GM12878 (cell line): ENCODE results near the gene FIG4. TPM values are rescaled to one million over a fixed set of nuclear protein-coding genes. Genes with fewer than 3 reads are reported as not detected.
A peak's percentile ranks its signal among the peaks of the same experiment; 100 is the strongest.

Experiments
- ATF2 ChIP-seq: IDR thresholded peaks from 2 replicates; pipeline ENCODE4 v1.6.1; 2012; ENCODE audit warnings: low read length, inconsistent platforms
- ATF3 ChIP-seq: IDR thresholded peaks from 2 replicates; pipeline ENCODE4 v1.6.1; 2011; ENCODE audit warnings: low read depth, mild to moderate bottlenecking, low read length, moderate library complexity, borderline replicate concordance; ENCODE audit errors: extremely low read depth
- BACH1 ChIP-seq: fragments of 450-650 bp; IDR thresholded peaks from 2 replicates; pipeline ENCODE4 v1.6.1; 2017; ENCODE audit warnings: mild to moderate bottlenecking, borderline replicate concordance
- BMI1 ChIP-seq: fragments of 450-650 bp; IDR thresholded peaks from 2 replicates; pipeline ENCODE4 v1.6.1; 2016; ENCODE audit warnings: mild to moderate bottlenecking, moderate library complexity, borderline replicate concordance
- E2F8 ChIP-seq: fragments of 450-650 bp; IDR thresholded peaks from 2 replicates; pipeline ENCODE4 v1.6.1; 2018; ENCODE audit warnings: mild to moderate bottlenecking, low read depth, moderate library complexity; ENCODE audit not compliant: partially characterized antibody
- EED ChIP-seq: sonication (generic); IDR thresholded peaks from 2 replicates; pipeline ENCODE4 v1.6.1; 2016; ENCODE audit warnings: antibody characterized with exemption, low read depth
- GATAD2B ChIP-seq: fragments of 450-650 bp; conservative IDR thresholded peaks from 2 replicates; pipeline ENCODE4 v1.6.1; 2017; ENCODE audit warnings: low read depth, mild to moderate bottlenecking, moderate library complexity
- IRF4 ChIP-seq: IDR thresholded peaks from 2 replicates; pipeline ENCODE4 v1.6.1; 2011; ENCODE audit warnings: low read depth, low read length
- MYC ChIP-seq: IDR thresholded peaks from 2 replicates; pipeline ENCODE4 v1.6.1; 2011; ENCODE audit warnings: mild to moderate bottlenecking, low read length, moderate library complexity, inconsistent platforms; ENCODE audit not compliant: insufficient read depth, insufficient replicate concordance, insufficient read length, severe bottlenecking
- NFYA ChIP-seq: IDR thresholded peaks from 2 replicates; pipeline ENCODE4 v1.6.1; 2011; ENCODE audit warnings: low read depth, mild to moderate bottlenecking, low read length, improper control_type of control experiment, borderline replicate concordance
- RELA ChIP-seq: fragments of 450-650 bp; IDR thresholded peaks from 2 replicates; pipeline ENCODE4 v1.8.0; 2014; ENCODE audit warnings: borderline replicate concordance; ENCODE audit not compliant: partially characterized antibody
- REST ChIP-seq: IDR thresholded peaks from 2 replicates; pipeline ENCODE4 v1.6.1; 2012; ENCODE audit warnings: mild to moderate bottlenecking, low read depth, low read length
- RFX5 ChIP-seq: IDR thresholded peaks from 2 replicates; pipeline ENCODE4 v1.6.1; 2011; ENCODE audit warnings: low read depth, low read length, improper control_type of control experiment
- SUZ12 ChIP-seq: fragments of 200-600 bp; sonication (generic); IDR thresholded peaks from one replicate; pipeline ENCODE4 v1.6.1; 2018; ENCODE audit warnings: antibody characterized with exemption, mild to moderate bottlenecking; ENCODE audit not compliant: unreplicated experiment
- USF2 ChIP-seq: IDR thresholded peaks from 2 replicates; pipeline ENCODE4 v1.6.1; 2011; ENCODE audit warnings: low read depth, low read length, improper control_type of control experiment, borderline replicate concordance
- ZNF207 ChIP-seq: fragments of 450-650 bp; IDR thresholded peaks from 2 replicates; pipeline ENCODE4 v1.6.1; 2014; ENCODE audit warnings: antibody characterized with exemption, mild to moderate bottlenecking, borderline replicate concordance
- ZNF24 ChIP-seq: fragments of 450-650 bp; IDR thresholded peaks from 2 replicates; pipeline ENCODE4 v1.6.1; 2017; ENCODE audit warnings: antibody characterized with exemption, mild to moderate bottlenecking
- polyA plus RNA-seq, 11 experiments: library from polyadenylated mRNA; depleted of rRNA in 4 of 11; unstranded in 6 of 11; stranded (reverse) in 5 of 11; fragments of >200 nt; fragmentation: Nextera tagmentation in 4 of 11; fragmentation: Illumina TruSeq in 1 of 11; extraction: Ambion mirVana in 4 of 11; extraction: Trizol in 1 of 11; gene quantifications; 1 replicate in 1 of 11; 2 replicates in 10 of 11; pipeline versions ENCODE4 v1.2.1 to v1.2.3, GENCODE V29; 2011 to 2016; ENCODE audit warnings: inconsistent platforms in 2 of 11, missing spikeins in 2 of 11, low read depth in 1 of 11
- total RNA-seq, 4 experiments: library from RNA; depleted of rRNA in 3 of 4; stranded (reverse); fragments of >200 nt in 3 of 4; fragmentation: Illumina TruSeq in 1 of 4; extraction: Trizol in 1 of 4; gene quantifications; 2 replicates each; pipeline versions ENCODE4 v1.2.1 to v1.2.3, GENCODE V29; 2013 to 2021
- TF ChIP-seq, protein P1 (sequence below): fragments of 450-650 bp; formaldehyde crosslinking; IDR thresholded peaks from 2 replicates; pipeline ENCODE4 v1.4.0; 2022; ENCODE audit warnings: mild to moderate bottlenecking, moderate library complexity

The FIG4 gene
- total and polyA plus RNA-seq, 10 of the 15 experiments (the other 5 are each of a cell fraction or from before 2014, with no cell fraction given), result 3.8 to 23.2 (median 11.8) TPM

DNA sequence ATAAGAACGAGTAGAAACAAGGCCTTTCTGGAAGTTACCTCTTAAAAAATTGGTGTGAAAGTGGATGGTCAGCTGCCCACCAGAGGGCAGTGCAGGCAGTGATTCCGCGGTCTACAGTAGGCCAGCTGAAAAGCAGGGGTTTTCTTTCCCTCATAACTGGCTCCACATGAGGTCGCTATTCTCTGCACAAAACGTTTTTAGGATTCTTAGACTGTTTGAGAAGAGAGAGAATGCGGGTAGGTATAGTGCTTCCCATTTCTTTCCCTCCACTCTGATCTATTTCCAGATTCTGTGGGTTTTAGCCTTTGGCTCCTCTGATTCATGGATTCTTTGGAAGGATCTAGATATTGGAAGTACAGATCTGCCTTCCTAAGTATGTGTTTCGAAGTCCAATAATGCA lies 14.2 kb downstream of the FIG4 start (continued):
- TF ChIP-seq ATF3 (no peak), NFYA (no peak), BACH1 (no peak), RELA (no peak), E2F8 (no peak), IRF4 (no peak), REST (no peak), ATF2 (no peak), BMI1 (no peak), USF2 (no peak), ZNF24 (no peak), EED (0 out of 2 replicates have a peak, but pooled peaks have one; percentile 16), SUZ12 (no peak), ZNF207 (no peak), RFX5 (no peak), GATAD2B (no peak), MYC (no peak)
- TF ChIP-seq, protein P1, sequence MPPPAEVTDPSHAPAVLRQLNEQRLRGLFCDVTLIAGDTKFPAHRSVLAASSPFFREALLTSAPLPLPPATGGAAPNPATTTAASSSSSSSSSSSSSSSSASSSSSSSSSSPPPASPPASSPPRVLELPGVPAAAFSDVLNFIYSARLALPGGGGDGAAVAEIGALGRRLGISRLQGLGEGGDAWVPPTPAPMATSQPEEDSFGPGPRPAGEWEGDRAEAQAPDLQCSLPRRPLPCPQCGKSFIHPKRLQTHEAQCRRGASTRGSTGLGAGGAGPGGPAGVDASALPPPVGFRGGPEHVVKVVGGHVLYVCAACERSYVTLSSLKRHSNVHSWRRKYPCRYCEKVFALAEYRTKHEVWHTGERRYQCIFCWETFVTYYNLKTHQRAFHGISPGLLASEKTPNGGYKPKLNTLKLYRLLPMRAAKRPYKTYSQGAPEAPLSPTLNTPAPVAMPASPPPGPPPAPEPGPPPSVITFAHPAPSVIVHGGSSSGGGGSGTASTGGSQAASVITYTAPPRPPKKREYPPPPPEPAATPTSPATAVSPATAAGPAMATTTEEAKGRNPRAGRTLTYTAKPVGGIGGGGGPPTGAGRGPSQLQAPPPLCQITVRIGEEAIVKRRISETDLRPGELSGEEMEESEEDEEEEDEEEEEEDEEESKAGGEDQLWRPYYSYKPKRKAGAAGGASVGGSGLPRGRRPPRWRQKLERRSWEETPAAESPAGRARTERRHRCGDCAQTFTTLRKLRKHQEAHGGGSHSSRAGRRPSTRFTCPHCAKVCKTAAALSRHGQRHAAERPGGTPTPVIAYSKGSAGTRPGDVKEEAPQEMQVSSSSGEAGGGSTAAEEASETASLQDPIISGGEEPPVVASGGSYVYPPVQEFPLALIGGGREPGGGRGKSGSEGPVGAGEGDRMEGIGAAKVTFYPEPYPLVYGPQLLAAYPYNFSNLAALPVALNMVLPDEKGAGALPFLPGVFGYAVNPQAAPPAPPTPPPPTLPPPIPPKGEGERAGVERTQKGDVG, result no peak
